ENCODE data around the gene ASCL5. TPM values are rescaled to one million over a fixed set of nuclear protein-coding genes. Genes with fewer than 3 reads are reported as not detected.

The ASCL5 gene
- total RNA-seq, 1 donor: not detected

- no peak overlapping the region for H3K4me3 ChIP-seq (ENCODE audit: low read depth, low read length)
- no peak for DNase-seq (ENCODE audit: low read depth)
- TF ChIP-seq CTCF (IDR thresholded peaks at IDR 0.05; ENCODE audit: insufficient read depth, low read depth, low read length): no peak
Observed at GRCh38 chr1:201095581-201095980, 31.4 kb downstream of the ASCL5 start.

GRCh38 chr1:201094832-201095231 is 32.2 kb downstream of the ASCL5 start:
- DNase-seq (ENCODE audit: low read depth): no peak
- no peak overlapping the region for H3K4me3 ChIP-seq (ENCODE audit: low read depth, low read length)
- TF ChIP-seq CTCF (IDR thresholded peaks at IDR 0.05; ENCODE audit: insufficient read depth, low read depth, low read length): no peak

- TF ChIP-seq CTCF (IDR thresholded peaks at IDR 0.05; ENCODE audit: insufficient read depth, low read depth, low read length): no peak
- H3K4me3 ChIP-seq (ENCODE audit: low read depth, low read length): no peak overlapping the region
- no peak for DNase-seq (ENCODE audit: low read depth)
Observed at GRCh38 chr1:201093962-201094361, 33.0 kb downstream of the ASCL5 start.

GRCh38 chr1:201093561-201093960 is 33.4 kb downstream of the ASCL5 start:
- TF ChIP-seq CTCF (IDR thresholded peaks at IDR 0.05; ENCODE audit: insufficient read depth, low read depth, low read length): no peak
- H3K4me3 ChIP-seq (ENCODE audit: low read depth, low read length): no peak overlapping the region
- no peak for DNase-seq (ENCODE audit: low read depth)

GRCh38 chr1:201092738-201093137 is 34.2 kb downstream of the ASCL5 start:
- TF ChIP-seq CTCF (IDR thresholded peaks at IDR 0.05; ENCODE audit: insufficient read depth, low read depth, low read length): no peak
- no peak overlapping the region for H3K4me3 ChIP-seq (ENCODE audit: low read depth, low read length)
- no peak for DNase-seq (ENCODE audit: low read depth)

- no peak for DNase-seq (ENCODE audit: low read depth)
- TF ChIP-seq CTCF (IDR thresholded peaks at IDR 0.05; ENCODE audit: insufficient read depth, low read depth, low read length): no peak
- no peak overlapping the region for H3K4me3 ChIP-seq (ENCODE audit: low read depth, low read length)
Observed at GRCh38 chr1:201091256-201091655, 35.7 kb downstream of the ASCL5 start.

GRCh38 chr1:201090541-201090940 is 36.4 kb downstream of the ASCL5 start:
- no peak for TF ChIP-seq CTCF (IDR thresholded peaks at IDR 0.05; ENCODE audit: insufficient read depth, low read depth, low read length)
- no peak overlapping the region for H3K4me3 ChIP-seq (ENCODE audit: low read depth, low read length)
- no peak for DNase-seq (ENCODE audit: low read depth)
